ENCODE measurements around the gene RHBG. TPM values are rescaled to one million over a fixed set of nuclear protein-coding genes. Genes with fewer than 3 reads are reported as not detected.

The RHBG gene
- total and polyA plus RNA-seq, 8 donors: 0.16 to 3.5 (median 0.58) TPM

- intact Hi-C loops (cut with DNase I): no loop called here
- peak overlapping the region in 3 of 4 donors; percentile 33 to 80 (median 62) for H3K27ac ChIP-seq
- no peak for FAIRE-seq
- peaks cover 0 to 19% (median 5%) of the 10 kb centered on the region in 3 donors for H3K36me3 ChIP-seq
- peaks cover 15 to 18% (median 17%) of the 10 kb centered on the region in 3 donors for H3K4me1 ChIP-seq
- DNase-seq: peak in 2 of 6 donors; percentile 20 to 34
- no peaks in the 10 kb centered on the region for H3K27me3 ChIP-seq
- peak in 2 of 4 donors; percentile 0 to 4 for ATAC-seq
- no peak for TF ChIP-seq CTCF (IDR thresholded peaks at IDR 0.05)
- WGBS, 2 donors: 33 to 34% methylated on average over 34 of the region's 34 CpGs
- no peaks in the 10 kb centered on the region for H3K9me3 ChIP-seq
- peak overlapping the region; percentile 59 to 89 (median 88) for H3K4me3 ChIP-seq
Observed at GRCh38 chr1:156337052-156337887, 31.7 kb upstream of the RHBG start.

DNA sequence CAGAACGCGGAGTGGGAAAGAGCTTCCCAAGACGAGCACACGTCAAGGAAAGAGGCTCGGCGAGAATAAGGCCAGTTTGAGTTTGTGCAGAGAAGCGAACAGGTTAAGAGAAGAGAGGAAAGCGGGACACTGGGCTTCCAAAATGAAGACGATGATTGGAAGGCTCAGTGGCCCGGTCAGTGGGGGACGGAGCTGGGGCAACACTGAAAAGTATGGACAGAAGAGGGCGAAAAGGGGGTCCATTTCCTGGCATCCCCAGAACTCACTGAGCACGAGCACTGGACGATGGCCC is 31.2 kb upstream of the RHBG start:
- whole genome bisulfite sequencing, 2 donors: 0% methylated on average over 14 of the region's 14 CpGs
- no peak for TF ChIP-seq CTCF (IDR thresholded peaks at IDR 0.05)
- peak in 3 of 4 donors; percentile 1 to 5 (median 1) for ATAC-seq
- Histone ChIP-seq H3K36me3 (peaks cover 0 to 13% (median under 1%) of the 10 kb centered on the region in 3 donors), H3K27ac (peak overlapping the region in 3 of 4 donors; percentile 33 to 80 (median 62)), H3K4me1 (peaks cover 15 to 18% (median 17%) of the 10 kb centered on the region in 3 donors), H3K9me3 (no peaks in the 10 kb centered on the region), H3K27me3 (no peaks in the 10 kb centered on the region), H3K4me3 (peak overlapping the region; percentile 59 to 89 (median 88))
- no peak for FAIRE-seq
- no peak for DNase-seq
- intact Hi-C loops (cut with DNase I): no loop called here

DNA sequence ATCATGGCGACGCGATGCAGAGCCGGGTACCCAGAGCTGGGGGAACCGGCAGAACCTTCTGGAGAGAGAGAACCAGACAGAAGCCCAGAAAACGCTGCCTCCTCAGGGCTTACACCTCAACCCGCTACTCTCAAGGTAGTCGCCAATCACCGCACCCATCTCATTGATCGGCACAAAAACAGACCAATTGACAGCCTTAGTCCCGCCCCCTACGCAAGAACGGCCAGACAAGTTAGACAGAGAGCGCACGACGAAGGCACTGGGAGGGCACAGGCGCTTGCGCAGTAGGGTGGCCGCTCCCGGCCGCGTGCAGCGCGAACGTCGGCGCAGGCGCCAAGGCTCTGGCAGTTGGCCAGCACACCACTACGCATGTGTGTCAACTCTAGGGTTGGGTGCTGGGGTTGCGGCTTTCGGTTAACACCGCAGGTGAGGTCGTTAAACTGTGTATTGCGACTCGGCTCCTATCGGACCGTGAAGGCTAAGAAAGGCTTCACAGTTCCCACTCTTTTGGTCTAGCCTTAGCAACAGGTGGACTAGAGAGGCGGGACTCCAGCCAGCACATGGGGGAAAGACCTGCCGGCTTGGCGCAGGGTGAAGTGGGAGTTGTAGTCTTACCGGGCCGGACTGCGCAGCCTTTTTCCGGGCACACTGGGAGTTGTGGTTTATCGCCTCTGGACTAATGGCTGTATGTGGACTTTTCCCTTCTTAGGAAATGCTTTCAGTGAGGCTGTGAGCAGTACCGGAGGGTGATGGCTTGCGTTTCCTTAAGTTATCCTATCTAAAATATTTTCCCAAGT is 30.6 kb upstream of the RHBG start, which contains the start of the genes CCT3 and TSACC:
Gene CCT3, minus strand, starts transcription at position 113 of the 797 bp plus-strand sequence. Its CDS starts 108 bp downstream, at position 5.
Gene TSACC, plus strand, starts transcription at position 347 of the 797 bp plus-strand sequence. CDS start 1,232 bp downstream, outside the sequence.
- no peak for TF ChIP-seq CTCF (IDR thresholded peaks at IDR 0.05)
- Histone ChIP-seq H3K36me3 (peaks cover 0 to 11% (median 0%) of the 10 kb centered on the region in 3 donors), H3K27me3 (no peaks in the 10 kb centered on the region), H3K9me3 (no peaks in the 10 kb centered on the region), H3K27ac (peak within 1 kb of the TSS; percentile 62 to 83 (median 66)), H3K4me3 (peak within 1 kb of the TSS; percentile 59 to 89 (median 88)), H3K4me1 (peaks cover 15 to 18% (median 17%) of the 10 kb centered on the region in 3 donors)
- peak; percentile 99 to 100 (median 100) for DNase-seq
- peak; percentile 94 to 97 (median 95) for ATAC-seq
- peak; percentile 90 for FAIRE-seq
- intact Hi-C loops (cut with DNase I): no loop called here
- WGBS, 2 donors: 0% methylated on average over 47 of the region's 47 CpGs

GRCh38 chr1:156342166-156342955 is 26.6 kb upstream of the RHBG start:
- DNase-seq (no peak), FAIRE-seq (no peak), ATAC-seq (no peak)
- Histone ChIP-seq H3K36me3 (no peaks in the 10 kb centered on the region), H3K4me3 (no peak overlapping the region), H3K27ac (no peak overlapping the region), H3K9me3 (no peaks in the 10 kb centered on the region), H3K4me1 (no peaks in the 10 kb centered on the region), H3K27me3 (no peaks in the 10 kb centered on the region)
- 87 to 92% methylated on average over 1 of the region's 1 CpG for WGBS, 2 donors
- no peak for TF ChIP-seq CTCF (IDR thresholded peaks at IDR 0.05)
- intact Hi-C loops (cut with DNase I): no loop called here

Data from pancreas (tissue), 10 donors.